ENCODE data around the gene NBR1.
"Not testable (repeated sequence)": the region's sequence is repeated elsewhere in the genome, so short reads cannot be mapped to it uniquely, and the experiment has no call there.

- not testable (repeated sequence) for TF ChIP-seq POLR2AphosphoS5, POLR2A, TAF1 (IDR thresholded peaks at IDR 0.05; ENCODE audit: low read depth, low read length)
Observed at GRCh38 chr17:43233877-43234276, 62.9 kb downstream of the NBR1 start, which contains the start of gene RNU2-1.

All from GM12891 (cell line).